Ovary (tissue), 9 donors: ENCODE measurements around the gene FAM222B. TPM values are rescaled to one million over a fixed set of nuclear protein-coding genes. Genes with fewer than 3 reads are reported as not detected.

ENCODE experiments used
- DNase-seq, 5 donors: peaks; one replicate each; pipeline ENCODE4 v3.0.0-alpha.2; 2019 to 2020
- H3K27ac ChIP-seq, 2 donors: fragments of 200-600 bp; one replicate each; pipeline versions ENCODE4 v1.5.1 to v1.8.0; 2019 to 2022
- H3K27me3 ChIP-seq: fragments of 200-600 bp; one replicate; pipeline ENCODE4 v1.8.0; 2022
- H3K36me3 ChIP-seq: fragments of 200-600 bp; sonication (generic); one replicate; pipeline ENCODE4 v1.5.1; 2019
- H3K4me1 ChIP-seq: one replicate; pipeline ENCODE4 v1.8.1; 2013; ENCODE audit warnings: mild to moderate bottlenecking, moderate library complexity; ENCODE audit not compliant: insufficient read depth
- H3K4me3 ChIP-seq: fragments of 200-600 bp; sonication (generic); one replicate; pipeline ENCODE4 v1.5.1; 2017
- H3K9me3 ChIP-seq, 2 donors: fragments of 200-600 bp in 1 of 2; sonication (generic) in 1 of 2; one replicate each; pipeline versions ENCODE4 v1.5.1 to v1.8.1; 2013 to 2019; ENCODE audit warnings: mild to moderate bottlenecking in 1 of 2, moderate library complexity in 1 of 2
- CTCF ChIP-seq, 3 donors: fragments of 450-650 bp in 2 of 3; fragments of 200-600 bp in 1 of 3; IDR thresholded peaks; one replicate each; pipeline versions ENCODE4 v1.5.1 to v1.8.0; 2016 to 2022; ENCODE audit warnings: antibody characterized with exemption in 3 of 3, mild to moderate bottlenecking in 1 of 3
- EP300 ChIP-seq: sonication (generic); formaldehyde crosslinking; IDR thresholded peaks from one replicate; pipeline ENCODE4 v1.6.1; 2017; ENCODE audit warnings: antibody characterized with exemption
- POLR2A ChIP-seq: fragments of 450-650 bp; IDR thresholded peaks from one replicate; pipeline ENCODE4 v1.6.1; 2017; ENCODE audit warnings: antibody characterized with exemption, mild to moderate bottlenecking, moderate library complexity
- WGBS, 3 donors: extraction: QIAGEN DNeasy Blood & Tissue Kit in 1 of 3; methylation state at CpG; one replicate each; pipeline versions ENCODE4 v1.1.5 to v1.1.7; 2013 to 2017; 5-methylcytosine and 5-hydroxymethylcytosine counted together
- intact Hi-C, 4 donors: fragments of 100-400 bp; cut with DNase I; formaldehyde crosslinking; loops; one replicate each; pipeline versions ENCODE4 v1.11.0 to v1.15.1; 2022 to 2023
- polyA plus RNA-seq, 2 donors: library from polyadenylated mRNA; stranded (reverse); fragments of 200-250 nt in 1 of 2; fragments of 350-450 nt in 1 of 2; fragmentation: Illumina TruSeq in 1 of 2; extraction: RNeasy Lipid Tissue Mini Kit (QIAGEN cat#74804) in 1 of 2; gene quantifications; one replicate each; pipeline ENCODE4 v1.2.3, GENCODE V29; 2013 to 2014
- total RNA-seq, 7 donors: library from RNA; depleted of rRNA in 2 of 7; stranded (reverse); fragments of >200 nt in 2 of 7; fragmentation: NEBNext Ultra II Directional in 3 of 7; extraction: Animal tissue kit (Norgen Biotek cat#: 25700) in 3 of 7; gene quantifications; one replicate each; pipeline versions ENCODE4 v1.1.0 to v1.2.4, GENCODE V29; 2016 to 2023
- donor health status: DM: no; HTN: no; CAD: no; lungs with moderate emphysema.
- donor health status: DM: no; HTN: no; CAD: no.
- donor health status: Bipolar disorder and iron deficiency.
- donor health status: DM: yes; HTN: yes; CAD: no.
- donor health status: DM: no; HTN: no; CAD: no.
- donor health status: DM: yes; HTN: yes; CAD: no.

Gene FAM222B
- total and polyA plus RNA-seq, 9 donors = 8.0 to 19.8 (median 15.9) TPM

- intact Hi-C loops = no loop called here
- WGBS, 3 donors = 78 to 93% (median 86%) methylated on average over 1 of the region's 1 CpG
- Histone ChIP-seq H3K36me3 (no peaks in the 10 kb centered on the region), H3K9me3 (no peaks in the 10 kb centered on the region), H3K27ac (no peak overlapping the region), H3K4me1 (no peaks in the 10 kb centered on the region), H3K27me3 (no peaks in the 10 kb centered on the region), H3K4me3 (no peak overlapping the region)
- DNase-seq = no peak
- TF ChIP-seq CTCF (IDR thresholded peaks at IDR 0.05) (no peak), EP300 (no peak), POLR2A (no peak)
Measured at GRCh38 chr17:28827672-28828071, 14.9 kb downstream of the FAM222B start.

- H3K4me1 ChIP-seq = no peaks in the 10 kb centered on the region
- 26 to 62% (median 51%) methylated on average over 1 of the region's 1 CpG for WGBS, 3 donors
- no peak overlapping the region for H3K4me3 ChIP-seq
- no peaks in the 10 kb centered on the region for H3K36me3 ChIP-seq
- intact Hi-C loops = no loop called here
- no peaks in the 10 kb centered on the region for H3K9me3 ChIP-seq
- H3K27me3 ChIP-seq = no peaks in the 10 kb centered on the region
- TF ChIP-seq CTCF (IDR thresholded peaks at IDR 0.05) (no peak), POLR2A (no peak), EP300 (no peak)
- no peak overlapping the region for H3K27ac ChIP-seq
- no peak for DNase-seq
Measured at GRCh38 chr17:28819582-28819981, 23.0 kb downstream of the FAM222B start.

- no peak for DNase-seq
- Histone ChIP-seq H3K27me3 (no peaks in the 10 kb centered on the region), H3K9me3 (no peaks in the 10 kb centered on the region), H3K4me3 (no peak overlapping the region), H3K36me3 (no peaks in the 10 kb centered on the region), H3K27ac (no peak overlapping the region), H3K4me1 (no peaks in the 10 kb centered on the region)
- intact Hi-C loops = no loop called here
- no peak for TF ChIP-seq EP300
- no peak for TF ChIP-seq POLR2A
- no peak for TF ChIP-seq CTCF (IDR thresholded peaks at IDR 0.05)
- 27 to 32% (median 30%) methylated on average over 3 of the region's 3 CpGs for WGBS, 3 donors
Measured at GRCh38 chr17:28818819-28819221, 23.8 kb downstream of the FAM222B start.

GRCh38 chr17:28816540-28816939, 26.1 kb downstream of the FAM222B start:
- no peak for DNase-seq
- Histone ChIP-seq H3K27ac (no peak overlapping the region), H3K36me3 (no peaks in the 10 kb centered on the region), H3K9me3 (no peaks in the 10 kb centered on the region), H3K4me1 (no peaks in the 10 kb centered on the region), H3K4me3 (no peak overlapping the region), H3K27me3 (no peaks in the 10 kb centered on the region)
- 69 to 75% (median 71%) methylated on average over 4 of the region's 4 CpGs for WGBS, 3 donors
- TF ChIP-seq EP300 (no peak), POLR2A (no peak), CTCF (IDR thresholded peaks at IDR 0.05) (no peak)
- intact Hi-C loops = no loop called here
